ENCODE results near the gene BOLA2.
"Not testable (repeated sequence)": the region's sequence is repeated elsewhere in the genome, so short reads cannot be mapped to it uniquely, and the experiment has no call there.

GRCh38 chr16:29459706-29460646 lies 5.8 kb upstream of the BOLA2 start, which contains the start of gene SULT1A4:
- not testable (repeated sequence) for TF ChIP-seq CTCF (conservative IDR thresholded peaks at IDR 0.05; ENCODE audit: low read depth, low read length); EZH2 (IDR thresholded peaks at IDR 0.05; ENCODE audit: low read length, unreplicated experiment); EZH2phosphoT487 (IDR thresholded peaks at IDR 0.05; ENCODE audit: borderline replicate concordance, low read length)

Data from PC-3 (cell line).